ELR (cell line): ENCODE measurements around the gene ABTB1.

ENCODE experiments used
- DNase-seq: peaks from one replicate; pipeline ENCODE4 v3.0.0-alpha.2; 2015; ENCODE audit warnings: low read depth

Gene ABTB1

DNA sequence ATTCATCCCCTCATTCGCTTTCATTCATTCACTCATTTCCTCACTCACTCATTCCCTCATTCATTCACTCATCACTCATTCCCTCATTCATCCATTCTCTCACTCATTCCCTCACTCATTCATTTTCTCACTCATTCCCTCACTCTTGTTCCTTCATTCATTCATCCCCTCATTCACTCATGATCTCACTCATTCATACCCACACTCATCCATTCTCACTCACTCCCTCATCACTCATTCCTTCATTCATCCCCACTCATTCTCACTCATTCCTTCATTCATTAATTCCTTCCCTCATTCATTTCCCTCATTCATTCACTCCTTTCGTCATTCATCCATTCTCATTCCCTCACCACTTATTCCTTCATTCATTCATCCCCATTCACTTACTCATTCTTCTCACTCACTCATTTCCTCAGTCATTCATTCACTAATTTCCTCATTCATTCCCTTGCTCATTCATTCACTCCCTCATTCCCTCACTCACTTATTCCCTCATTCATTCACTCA lies 14.5 kb downstream of the ABTB1 start:
- no peak for DNase-seq

DNA sequence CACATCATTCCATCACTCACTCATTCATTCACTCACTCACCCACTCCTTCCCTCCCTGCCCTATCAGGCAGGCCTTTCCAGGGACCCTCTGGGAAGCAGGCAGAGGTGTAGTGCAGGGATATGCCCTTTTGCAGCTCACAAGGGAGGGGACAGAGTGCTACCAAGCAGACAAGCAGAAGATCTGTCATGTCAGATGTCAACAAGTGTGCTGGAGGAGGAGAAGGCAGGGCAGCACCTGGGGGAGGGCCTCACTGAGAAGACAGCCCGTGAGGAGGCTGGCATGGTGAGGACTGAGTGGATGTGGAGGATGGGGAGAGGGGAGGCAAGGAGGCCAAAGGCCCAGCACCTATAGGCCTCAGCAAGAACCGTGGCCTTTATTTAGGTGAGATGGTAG lies 15.3 kb downstream of the ABTB1 start:
- DNase-seq, result no peak

- peak; percentile 65 for DNase-seq
These were observed 15.9 kb downstream of the ABTB1 start for GRCh38 chr3:127688416-127689265.

DNA sequence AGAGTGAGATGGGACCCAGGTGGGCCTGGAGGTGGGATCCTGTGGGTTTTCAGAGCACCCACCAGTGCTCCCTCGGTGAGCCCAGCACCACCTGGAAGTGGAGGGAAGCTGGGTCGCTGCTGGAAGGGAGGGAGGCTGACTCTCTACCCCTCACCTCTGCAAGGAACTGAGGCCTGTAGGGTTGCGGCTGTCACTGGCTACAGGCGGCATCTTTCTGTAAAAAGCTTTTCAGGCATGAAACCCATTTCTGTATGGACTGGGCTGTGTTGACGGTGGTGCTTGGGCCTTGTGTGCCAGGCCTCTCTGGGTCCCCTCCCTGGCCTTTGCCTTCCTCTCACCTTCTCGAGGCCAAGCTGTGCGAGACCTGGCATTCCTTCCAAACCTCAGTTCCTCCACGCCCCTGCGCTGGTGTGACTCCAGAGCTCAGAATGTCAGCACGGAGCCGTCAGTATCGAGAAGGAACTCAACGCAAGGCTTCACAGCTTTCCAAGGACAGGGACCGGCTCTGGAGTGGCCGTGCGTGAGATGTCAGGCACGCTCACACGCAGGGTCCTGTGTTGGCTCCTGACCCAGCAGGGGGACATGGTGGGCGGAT lies 16.6 kb downstream of the ABTB1 start:
- no peak for DNase-seq

- DNase-seq, result peak; percentile 74
These were observed 17.4 kb downstream of the ABTB1 start for GRCh38 chr3:127690106-127690505.

GRCh38 chr3:127690823-127691452 lies 18.2 kb downstream of the ABTB1 start:
- DNase-seq, result peak; percentile 78

DNA sequence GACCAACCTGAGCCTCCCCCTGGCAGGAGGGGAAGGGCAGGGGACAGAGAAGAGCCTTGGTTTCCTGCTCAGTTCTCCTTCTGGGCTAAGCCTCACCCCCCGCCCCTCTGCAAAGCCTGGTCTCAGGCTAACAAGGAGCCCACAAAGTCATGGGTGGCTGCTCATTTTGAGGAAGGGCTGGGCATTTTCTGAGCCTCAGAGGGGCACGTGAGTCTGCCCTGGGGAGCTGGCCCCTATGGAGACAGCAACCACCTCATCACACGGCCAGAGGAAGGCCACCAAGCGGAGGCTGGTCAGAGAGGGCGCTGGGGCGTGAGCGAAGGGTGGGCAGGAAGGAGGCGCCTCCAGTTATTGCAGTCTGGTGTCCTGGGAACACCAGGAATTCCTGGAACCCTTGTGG lies 18.7 kb downstream of the ABTB1 start:
- no peak for DNase-seq

DNA sequence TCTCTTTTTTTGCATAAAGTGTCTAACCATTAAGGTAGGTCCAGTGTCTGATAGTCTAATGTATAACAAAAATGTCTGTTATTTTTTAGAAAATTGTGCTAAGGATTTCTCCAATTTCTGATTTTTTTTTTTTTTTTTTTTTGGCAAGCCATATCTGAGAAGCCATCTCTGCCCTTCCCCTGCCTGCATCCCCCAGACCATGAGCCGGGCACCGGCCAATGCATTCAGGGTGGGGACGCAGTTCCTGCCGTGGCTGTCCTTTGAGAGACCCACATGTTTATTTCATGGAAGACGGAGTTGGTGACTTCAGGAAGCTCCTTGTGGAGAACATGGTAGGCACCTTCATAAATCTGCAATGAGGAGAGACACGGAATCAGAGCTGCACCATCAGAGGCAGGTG lies 19.2 kb downstream of the ABTB1 start:
- no peak for DNase-seq

GRCh38 chr3:127692501-127693335 lies 20.0 kb downstream of the ABTB1 start:
- DNase-seq, result no peak

GRCh38 chr3:127693336-127693843 lies 20.6 kb downstream of the ABTB1 start:
- no peak for DNase-seq

DNA sequence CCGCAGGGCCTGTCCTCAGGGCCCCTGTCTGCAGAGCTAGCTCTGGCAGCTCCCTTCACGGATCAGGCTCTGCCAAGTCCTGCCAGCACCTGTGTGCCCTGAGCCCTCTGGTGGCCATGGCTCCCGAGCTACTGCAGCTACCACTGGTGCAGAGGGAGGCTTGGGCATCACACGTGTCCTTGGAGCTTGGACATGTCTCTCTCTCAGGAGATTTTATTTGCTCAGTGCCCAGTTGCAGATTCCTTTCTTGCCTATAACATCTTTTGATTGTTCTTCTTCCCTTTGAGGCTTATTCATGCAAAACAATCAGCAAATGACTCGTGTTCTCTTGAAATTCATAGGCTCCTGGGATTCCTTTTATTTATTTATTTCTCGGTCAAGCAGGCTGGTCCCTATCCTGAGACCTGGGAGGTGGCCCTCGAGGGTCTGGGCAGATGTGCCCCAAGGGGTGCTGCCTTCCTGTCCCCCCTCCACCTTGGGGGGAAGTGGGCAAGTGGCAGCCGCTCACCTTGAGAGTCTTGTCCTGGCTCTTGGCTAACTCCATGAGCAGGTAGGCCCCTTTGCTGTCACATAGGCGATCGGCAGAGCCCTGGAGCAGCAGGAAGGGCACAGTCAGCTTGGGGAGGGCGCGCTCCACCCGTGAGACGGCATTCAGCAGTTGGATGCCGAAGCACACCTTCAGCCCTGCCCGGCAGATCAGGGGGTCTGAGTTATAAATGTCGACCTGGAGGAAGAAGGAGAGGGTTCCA lies 21.9 kb downstream of the ABTB1 start:
- peak; percentile 52 for DNase-seq

DNA sequence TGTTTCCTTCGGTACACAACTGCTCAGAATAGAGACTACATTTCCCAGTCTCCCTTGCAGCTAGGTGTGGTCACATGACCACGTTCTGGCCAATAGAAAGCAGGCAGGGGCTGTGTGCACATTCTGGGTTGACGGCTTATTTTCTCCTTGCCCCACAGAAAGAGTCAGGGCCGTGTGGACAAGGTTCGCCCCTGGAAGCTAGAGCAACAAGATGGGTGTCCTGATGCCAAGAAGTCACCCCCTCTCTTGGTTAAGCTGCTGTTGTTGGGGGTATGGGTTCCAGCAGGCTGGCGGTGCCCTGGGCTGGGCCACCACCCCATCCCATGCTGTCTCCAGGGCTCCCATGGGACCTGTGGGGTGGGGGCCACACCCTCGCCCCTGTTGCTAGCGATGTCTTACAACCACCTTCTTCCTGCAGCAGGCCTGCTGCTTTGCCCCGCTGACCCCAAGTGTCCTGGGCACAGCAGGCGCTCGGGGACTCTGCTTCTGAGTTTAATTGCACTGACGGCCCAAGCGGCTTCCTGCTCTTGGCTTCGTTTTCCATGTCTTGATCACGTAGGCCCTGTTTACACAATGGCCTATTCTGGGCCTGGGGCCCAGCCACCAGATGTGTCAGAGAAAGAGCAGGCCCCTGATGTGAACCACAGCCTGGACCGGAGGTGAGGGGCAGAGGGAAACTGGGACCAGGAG lies 24.9 kb downstream of the ABTB1 start:
- DNase-seq, result peak; percentile 84

DNA sequence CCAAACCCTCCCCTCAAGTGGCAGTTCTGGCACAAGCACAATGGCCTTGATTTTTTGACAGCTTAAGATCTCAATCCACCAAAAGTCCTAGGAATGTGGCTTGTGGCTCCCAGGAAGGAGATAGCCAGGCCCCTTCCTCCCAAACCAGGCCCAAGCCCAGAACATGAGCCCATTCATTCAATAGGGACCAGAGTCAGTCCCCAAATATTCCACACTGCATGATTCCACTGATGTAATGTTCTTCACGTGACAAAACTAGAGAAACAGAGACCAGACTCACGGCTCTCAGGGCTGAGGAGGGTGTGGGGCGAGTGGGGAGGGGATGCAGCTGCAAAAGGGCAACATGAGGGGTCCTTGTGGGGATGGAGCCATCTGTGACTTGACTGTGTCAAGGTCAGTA lies 25.5 kb downstream of the ABTB1 start:
- no peak for DNase-seq

DNA sequence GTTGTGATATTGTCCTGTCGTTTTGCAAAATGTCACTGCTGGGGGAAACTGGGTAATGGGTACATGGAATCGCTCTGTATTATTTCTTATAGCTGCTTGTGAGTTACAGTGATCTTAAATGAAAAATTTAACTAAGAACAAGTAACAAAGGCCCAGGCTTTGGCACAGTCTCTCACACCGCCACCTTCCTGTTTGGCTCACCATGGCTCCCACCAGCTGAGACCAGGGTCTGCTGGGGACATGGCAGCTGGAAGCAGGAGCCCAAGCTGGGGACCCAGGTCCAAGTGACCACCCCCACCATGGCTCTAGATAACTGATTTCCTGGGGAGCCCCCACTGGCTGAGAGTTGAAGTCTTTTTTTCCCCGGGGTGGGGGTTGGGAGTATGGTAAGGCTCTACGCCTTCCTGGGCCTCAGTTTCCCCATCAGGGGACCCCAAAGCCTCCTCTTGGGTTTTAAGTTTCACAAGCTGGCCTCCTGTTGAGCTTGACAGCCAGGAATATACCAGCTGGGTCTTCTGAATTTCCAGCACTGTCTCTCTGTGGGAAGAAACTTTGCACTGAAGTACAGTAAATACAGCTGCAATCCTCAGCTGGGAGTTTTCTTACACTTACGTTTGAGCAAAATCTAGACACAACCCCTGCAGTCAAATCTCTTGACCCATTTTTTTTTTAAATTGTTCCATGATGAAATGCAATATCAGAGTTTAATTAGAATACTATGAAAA lies 26.1 kb downstream of the ABTB1 start:
- DNase-seq, result no peak

DNA sequence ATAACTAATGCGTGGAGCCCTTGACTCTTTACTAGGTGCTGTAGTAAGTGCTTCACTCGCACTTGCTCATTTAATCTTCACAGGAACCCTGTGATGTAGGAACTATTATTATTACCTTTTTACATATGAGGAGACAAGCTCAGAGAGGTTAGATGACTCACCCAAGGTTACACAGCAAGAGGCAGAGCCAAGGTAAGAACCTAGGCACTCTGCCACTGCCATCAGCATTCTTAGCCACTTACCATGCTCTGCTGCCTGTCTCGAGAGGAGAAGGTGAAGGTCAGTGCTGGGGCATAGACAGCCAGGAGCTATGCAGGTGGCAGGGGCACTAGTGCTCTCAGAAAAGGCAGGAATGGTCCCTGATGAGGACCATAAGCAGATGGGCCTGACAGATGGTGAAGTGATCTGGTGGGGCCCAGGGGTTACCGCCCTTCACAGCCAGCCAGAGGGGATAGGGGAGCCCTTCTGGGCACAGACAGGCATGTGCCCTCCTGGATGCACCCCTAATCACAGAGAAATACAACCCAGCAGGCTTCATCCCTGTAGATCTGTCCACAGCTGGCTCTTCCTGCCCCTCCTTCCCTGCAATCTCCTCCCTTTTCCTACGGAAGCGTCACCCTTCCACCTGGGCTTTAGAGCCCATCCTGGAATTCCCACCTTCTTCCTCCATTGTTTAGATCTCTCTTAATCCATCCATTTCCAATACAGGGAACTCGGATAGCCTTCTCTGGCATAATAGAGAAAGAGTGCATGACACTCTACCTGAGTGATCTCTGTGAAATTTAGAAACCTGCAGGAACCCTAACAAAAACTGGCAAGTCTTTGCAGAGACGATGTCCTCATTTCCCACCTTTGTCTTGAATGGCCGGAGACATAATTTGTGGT lies 26.9 kb downstream of the ABTB1 start:
- peak; percentile 42 for DNase-seq

DNA sequence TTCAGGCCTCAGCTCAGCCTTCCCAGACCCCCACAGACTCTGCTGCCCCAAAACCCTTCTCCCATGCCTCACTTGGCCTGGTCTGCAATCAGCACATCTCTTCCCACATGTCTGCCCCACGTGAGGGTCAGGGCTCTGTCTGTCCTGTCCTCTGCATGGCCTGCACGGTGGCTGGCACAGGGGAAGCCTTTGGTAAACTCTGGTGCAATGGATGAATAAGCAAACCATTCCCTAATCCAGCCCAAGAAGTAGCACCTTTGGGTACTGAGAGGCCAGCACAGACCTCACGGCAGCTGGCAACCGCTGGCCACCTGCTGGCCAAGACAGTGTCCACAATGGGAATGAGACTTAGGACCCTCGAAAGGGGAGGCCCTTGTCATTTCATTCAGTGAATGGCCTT lies 27.7 kb downstream of the ABTB1 start:
- DNase-seq, result no peak

- DNase-seq, result no peak
These were observed 28.6 kb downstream of the ABTB1 start for GRCh38 chr3:127701280-127701911.

DNA sequence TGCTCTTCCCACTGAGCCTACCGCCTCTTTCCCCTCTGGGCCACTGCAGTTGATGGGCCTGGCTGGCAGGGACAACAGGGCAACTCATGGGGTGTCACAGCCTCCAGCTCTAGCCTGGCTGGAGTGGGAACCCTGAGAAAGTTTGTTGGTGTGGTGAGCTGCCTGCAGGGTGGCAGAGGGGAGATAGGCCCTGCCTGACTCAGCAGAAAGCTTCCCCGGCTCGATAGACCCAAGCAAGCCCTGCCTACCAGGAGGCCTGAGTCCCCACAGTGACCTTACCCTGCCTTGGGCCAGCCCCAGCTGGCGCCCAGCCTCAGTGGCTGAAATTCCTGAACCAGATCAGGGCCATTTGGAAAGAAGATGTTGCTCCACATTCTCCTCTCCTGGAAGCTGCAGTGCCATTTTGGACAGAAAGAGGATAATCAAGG lies 29.4 kb downstream of the ABTB1 start:
- no peak for DNase-seq
